Caco-2 (cell line): Measurements from ENCODE around the gene ABCA8. TPM values are rescaled to one million over a fixed set of nuclear protein-coding genes. Genes with fewer than 3 reads are reported as not detected.
"Not testable (repeated sequence)": the region's sequence is repeated elsewhere in the genome, so short reads cannot be mapped to it uniquely, and the experiment has no call there.

ENCODE experiments used
- BruUV-seq: library from RNA; stranded (reverse); fragments of 400-500 nt; replicated peaks from 2 replicates; lab custom pipeline; 2021; lab: Mats Ljungman, UMichigan
- CTCF ChIA-PET: fragments of 300-600 bp; sonication (Branson Sonifier 250); formaldehyde crosslinking; loops from one replicate; lab custom pipeline; 2022; ENCODE audit warnings: antibody characterized with exemption; lab: Charles Lee
- POLR2A ChIA-PET: fragments of 300-600 bp; sonication (Branson Sonifier 250); formaldehyde crosslinking; loops from one replicate; lab custom pipeline; 2022; ENCODE audit warnings: antibody characterized with exemption; lab: Charles Lee
- DNase-seq, 2 experiments: peaks; one replicate each; pipeline versions ENCODE4 v3.0.0 to v3.0.0-alpha.2; 2020 to 2022
- H3K27me3 ChIP-seq: replicated peaks from 2 replicates; pipeline ENCODE4 v1.6.0; 2011; ENCODE audit warnings: low read length; ENCODE audit not compliant: control insufficient read depth, insufficient read depth
- H3K36me3 ChIP-seq: 2 replicates; pipeline ENCODE4 v1.5.1; 2011; ENCODE audit warnings: low read length; ENCODE audit not compliant: control insufficient read depth, insufficient read depth
- H3K4me1 ChIP-seq: fragments of 250-450 bp; sonication (Bioruptor Pico); 2 replicates; pipeline ENCODE4 v1.5.1; 2020; ENCODE audit warnings: mild to moderate bottlenecking
- H3K4me3 ChIP-seq: 2 replicates; pipeline ENCODE4 v1.5.1; 2011; ENCODE audit warnings: low read depth, mild to moderate bottlenecking, control low read depth, low read length
- H3K9me3 ChIP-seq: fragments of 250-450 bp; sonication (Bioruptor Pico); 2 replicates; pipeline ENCODE4 v1.5.1; 2020; ENCODE audit warnings: mild to moderate bottlenecking, moderate library complexity
- H3K27ac Mint-ChIP-seq: one replicate; pipeline ENCODE4 v1.8.0; 2022; ENCODE audit warnings: mixed read lengths; ENCODE audit not compliant: unreplicated experiment
- H3K27me3 Mint-ChIP-seq: one replicate; pipeline ENCODE4 v1.8.0; 2022; ENCODE audit warnings: mixed read lengths; ENCODE audit not compliant: insufficient read depth, unreplicated experiment
- H3K36me3 Mint-ChIP-seq: one replicate; pipeline ENCODE4 v1.8.0; 2022; ENCODE audit warnings: mild to moderate bottlenecking, mixed read lengths; ENCODE audit not compliant: insufficient read depth, unreplicated experiment
- H3K4me1 Mint-ChIP-seq: one replicate; pipeline ENCODE4 v1.8.0; 2022; ENCODE audit warnings: low read depth, mixed read lengths; ENCODE audit not compliant: unreplicated experiment
- H3K4me3 Mint-ChIP-seq: one replicate; pipeline ENCODE4 v1.8.0; 2022; ENCODE audit warnings: mild to moderate bottlenecking, moderate library complexity, mixed read lengths; ENCODE audit not compliant: unreplicated experiment
- H3K9me3 Mint-ChIP-seq: one replicate; pipeline ENCODE4 v1.8.0; 2022; ENCODE audit warnings: mixed read lengths; ENCODE audit not compliant: unreplicated experiment
- intact Hi-C: fragments of 100-400 bp; cut with micrococcal nuclease; formaldehyde crosslinking; loops from one replicate; pipeline ENCODE4 v1.10.0; 2022; ENCODE audit not compliant: unreplicated experiment
- total RNA-seq: library from RNA; stranded (reverse); gene quantifications from 2 replicates; pipeline ENCODE4 v1.2.3, GENCODE V29; 2022
- TF ChIP-seq, protein P1 (sequence below), 2 experiments: fragments of 200-600 bp in 1 of 2; IDR thresholded peaks; 1 replicate in 1 of 2; 2 replicates in 1 of 2; pipeline versions ENCODE4 v1.5.1 to v1.8.0; 2011 to 2022; ENCODE audit warnings: antibody characterized with exemption in 1 of 2, control low read depth in 1 of 2, inconsistent platforms in 1 of 2, low read depth in 1 of 2, low read length in 1 of 2, mild to moderate bottlenecking in 1 of 2, moderate library complexity in 1 of 2; ENCODE audit not compliant: insufficient read depth in 1 of 2, severe bottlenecking in 1 of 2, unreplicated experiment in 1 of 2

The ABCA8 gene
- total RNA-seq, 1 experiment from 2014 or later, result 0.91 TPM

DNA sequence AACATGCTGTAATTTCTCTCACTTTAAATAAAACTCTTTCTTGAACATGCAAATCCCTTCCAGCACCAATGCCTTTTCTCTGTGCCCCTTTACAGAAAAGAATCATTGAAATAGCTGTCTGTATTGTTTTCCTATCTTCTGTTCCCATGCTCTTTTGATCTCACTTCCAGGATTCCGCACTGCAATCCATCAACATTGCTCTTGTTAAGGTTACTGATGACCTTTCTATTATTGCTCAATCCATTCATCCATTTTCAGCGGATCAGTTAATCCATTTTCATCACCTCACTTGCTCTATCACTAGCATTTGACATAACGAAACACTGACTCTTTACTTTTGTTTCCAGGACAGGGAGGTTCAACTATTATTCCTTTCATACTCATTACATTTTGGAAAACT lies 130.5 kb downstream of the ABCA8 start:
- Mint-ChIP-seq H3K36me3 (peaks cover 6% of the 10 kb centered on the region), H3K4me1 (peaks cover 20% of the 10 kb centered on the region), H3K27ac (no peak overlapping the region), H3K9me3 (no peaks in the 10 kb centered on the region), H3K4me3 (no peak overlapping the region), H3K27me3 (no peaks in the 10 kb centered on the region)
- TF ChIP-seq, protein P1, sequence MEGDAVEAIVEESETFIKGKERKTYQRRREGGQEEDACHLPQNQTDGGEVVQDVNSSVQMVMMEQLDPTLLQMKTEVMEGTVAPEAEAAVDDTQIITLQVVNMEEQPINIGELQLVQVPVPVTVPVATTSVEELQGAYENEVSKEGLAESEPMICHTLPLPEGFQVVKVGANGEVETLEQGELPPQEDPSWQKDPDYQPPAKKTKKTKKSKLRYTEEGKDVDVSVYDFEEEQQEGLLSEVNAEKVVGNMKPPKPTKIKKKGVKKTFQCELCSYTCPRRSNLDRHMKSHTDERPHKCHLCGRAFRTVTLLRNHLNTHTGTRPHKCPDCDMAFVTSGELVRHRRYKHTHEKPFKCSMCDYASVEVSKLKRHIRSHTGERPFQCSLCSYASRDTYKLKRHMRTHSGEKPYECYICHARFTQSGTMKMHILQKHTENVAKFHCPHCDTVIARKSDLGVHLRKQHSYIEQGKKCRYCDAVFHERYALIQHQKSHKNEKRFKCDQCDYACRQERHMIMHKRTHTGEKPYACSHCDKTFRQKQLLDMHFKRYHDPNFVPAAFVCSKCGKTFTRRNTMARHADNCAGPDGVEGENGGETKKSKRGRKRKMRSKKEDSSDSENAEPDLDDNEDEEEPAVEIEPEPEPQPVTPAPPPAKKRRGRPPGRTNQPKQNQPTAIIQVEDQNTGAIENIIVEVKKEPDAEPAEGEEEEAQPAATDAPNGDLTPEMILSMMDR (IDR thresholded peaks at IDR 0.05; ENCODE audit: insufficient read depth in 1 of 2, low read depth in 1 of 2, low read length in 1 of 2, severe bottlenecking in 1 of 2, unreplicated experiment in 1 of 2), result no peak
- CTCF ChIA-PET, result no interaction called here
- no peak for DNase-seq
- peaks cover 29% of the 10 kb centered on the region for H3K4me1 ChIP-seq
- POLR2A ChIA-PET, result no interaction called here
- BruUV-seq, result no TSS peak
- H3K27me3 ChIP-seq, result no peaks in the 10 kb centered on the region
- H3K36me3 ChIP-seq, result no peaks in the 10 kb centered on the region
- intact Hi-C loops, result no loop called here
- no peaks in the 10 kb centered on the region for H3K9me3 ChIP-seq
- no peak overlapping the region for H3K4me3 ChIP-seq

DNA sequence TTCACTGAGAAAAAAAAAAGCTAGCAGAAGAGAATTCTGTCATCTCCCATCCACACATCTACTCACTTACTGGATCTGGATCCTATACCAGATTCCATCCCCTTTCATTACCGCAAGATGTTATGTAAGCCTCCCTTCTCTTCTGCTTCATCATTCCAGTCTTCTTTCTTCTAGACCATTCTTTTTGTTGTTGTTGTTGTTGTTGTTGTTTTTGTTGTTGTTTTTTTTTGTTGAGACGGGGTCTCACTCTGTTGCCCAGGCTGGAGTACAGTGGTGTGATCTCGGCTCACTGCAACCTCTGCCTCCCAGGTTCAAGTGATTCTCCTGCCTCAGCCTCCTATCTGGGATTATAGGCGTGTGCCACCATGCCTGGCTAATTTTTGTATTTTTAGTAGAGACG lies 131.0 kb downstream of the ABCA8 start:
- H3K9me3 ChIP-seq, H3K4me3 Mint-ChIP-seq, CTCF ChIA-PET, intact Hi-C loops, H3K36me3 ChIP-seq, H3K27me3 Mint-ChIP-seq, H3K4me3 ChIP-seq, BruUV-seq, H3K27ac Mint-ChIP-seq, H3K9me3 Mint-ChIP-seq, POLR2A ChIA-PET, H3K36me3 Mint-ChIP-seq, H3K27me3 ChIP-seq, DNase-seq: not testable (repeated sequence)
- peaks cover 20% of the 10 kb centered on the region for H3K4me1 Mint-ChIP-seq
- peaks cover 30% of the 10 kb centered on the region for H3K4me1 ChIP-seq

DNA sequence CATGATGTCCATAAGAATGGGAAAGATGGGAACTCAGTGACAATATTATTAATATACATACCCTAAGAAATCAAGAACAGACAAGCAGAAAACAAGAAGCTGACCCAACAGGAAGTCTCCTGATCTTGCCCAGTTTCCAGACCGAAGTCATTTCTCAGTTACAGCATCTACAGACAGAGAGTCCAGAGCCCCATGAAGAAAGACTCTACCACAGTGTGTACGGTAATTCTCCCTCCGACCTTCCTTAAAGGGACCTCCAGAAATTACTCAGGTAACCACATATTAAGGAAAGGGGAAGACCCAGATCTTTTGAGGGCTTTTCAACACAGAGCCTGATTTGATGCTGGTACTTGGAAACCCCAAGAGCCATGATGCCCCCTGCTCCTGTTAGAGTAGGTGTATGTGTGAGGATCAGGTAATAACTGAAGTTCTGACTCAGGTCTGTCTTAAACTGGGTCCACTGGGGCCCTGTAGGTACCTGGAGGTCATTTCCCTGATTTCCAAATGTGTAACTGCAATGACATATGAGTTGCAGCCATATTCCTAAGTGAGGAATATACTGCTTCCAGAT lies 132.4 kb downstream of the ABCA8 start:
- Mint-ChIP-seq H3K27ac (peak overlapping the region; percentile 76), H3K4me1 (peaks cover 20% of the 10 kb centered on the region), H3K27me3 (no peaks in the 10 kb centered on the region), H3K9me3 (no peaks in the 10 kb centered on the region), H3K36me3 (peaks cover 6% of the 10 kb centered on the region), H3K4me3 (no peak overlapping the region)
- ChIA-PET CTCF (no interaction called here), POLR2A (no interaction called here)
- no peaks in the 10 kb centered on the region for H3K27me3 ChIP-seq
- H3K4me1 ChIP-seq, result peaks cover 30% of the 10 kb centered on the region
- no peak overlapping the region for H3K4me3 ChIP-seq
- intact Hi-C loops, result no loop called here
- H3K9me3 ChIP-seq, result no peaks in the 10 kb centered on the region
- no peak for DNase-seq
- no TSS peak for BruUV-seq
- TF ChIP-seq, protein P1 (IDR thresholded peaks at IDR 0.05; ENCODE audit: insufficient read depth in 1 of 2, low read depth in 1 of 2, low read length in 1 of 2, severe bottlenecking in 1 of 2, unreplicated experiment in 1 of 2), result no peak
- H3K36me3 ChIP-seq, result no peaks in the 10 kb centered on the region
